HepG2 (cell line): Measurements from ENCODE around the gene CD248. TPM values are rescaled to one million over a fixed set of nuclear protein-coding genes. Genes with fewer than 3 reads are reported as not detected.

Experiments used
- AFF4 ChIP-seq: sonication (generic); formaldehyde crosslinking; IDR thresholded peaks from 2 replicates; pipeline ENCODE4 v1.4.0; 2020; ENCODE audit warnings: missing genetic modification reagents
- DMTF1 ChIP-seq: sonication (generic); formaldehyde crosslinking; IDR thresholded peaks from 2 replicates; pipeline ENCODE4 v1.4.0; 2020; ENCODE audit warnings: mild to moderate bottlenecking, missing genetic modification reagents
- ETV5 ChIP-seq: IDR thresholded peaks from 2 replicates; pipeline ENCODE4 v1.6.1; 2018; ENCODE audit warnings: missing biosample characterization, missing genetic modification reagents, inconsistent platforms, borderline replicate concordance
- FOXM1 ChIP-seq: sonication (generic); formaldehyde crosslinking; IDR thresholded peaks from 2 replicates; pipeline ENCODE4 v1.5.0; 2020; ENCODE audit warnings: missing genetic modification reagents
- GRHL1 ChIP-seq: sonication (generic); formaldehyde crosslinking; conservative IDR thresholded peaks from 2 replicates; pipeline ENCODE4 v1.8.0; 2022; ENCODE audit warnings: missing genetic modification reagents
- HMGXB4 ChIP-seq, 2 experiments: sonication (generic) in 1 of 2; formaldehyde crosslinking in 1 of 2; IDR thresholded peaks; 2 replicates each; pipeline versions ENCODE4 v1.4.0 to v1.6.1; 2018 to 2020; ENCODE audit warnings: missing genetic modification reagents in 2 of 2, borderline replicate concordance in 1 of 2, low read depth in 1 of 2, mild to moderate bottlenecking in 1 of 2, missing biosample characterization in 1 of 2
- KLF12 ChIP-seq: sonication (generic); formaldehyde crosslinking; IDR thresholded peaks from 2 replicates; pipeline ENCODE4 v1.4.0; 2020; ENCODE audit warnings: missing genetic modification reagents, borderline replicate concordance
- MIXL1 ChIP-seq: IDR thresholded peaks from 2 replicates; pipeline ENCODE4 v1.6.1; 2016
- NCOA2 ChIP-seq: sonication (generic); formaldehyde crosslinking; IDR thresholded peaks from 2 replicates; pipeline ENCODE4 v1.8.0; 2022; ENCODE audit warnings: inconsistent platforms
- NFKBIZ ChIP-seq: IDR thresholded peaks from 2 replicates; pipeline ENCODE4 v1.6.1; 2018; ENCODE audit warnings: missing genetic modification reagents, missing compliant biosample characterization
- SMAD9 ChIP-seq: sonication (generic); formaldehyde crosslinking; IDR thresholded peaks from 2 replicates; pipeline ENCODE4 v1.5.1; 2020; ENCODE audit warnings: mild to moderate bottlenecking, missing genetic modification reagents
- TEAD3 ChIP-seq: optimal IDR thresholded peaks from 2 replicates; pipeline ENCODE3; 2016; ENCODE audit warnings: borderline replicate concordance
- ZKSCAN1 ChIP-seq: fragments of 150-350 bp; IDR thresholded peaks from 2 replicates; pipeline ENCODE4 v1.6.1; 2014; ENCODE audit warnings: low read length
- ZNF20 ChIP-seq: sonication (generic); formaldehyde crosslinking; IDR thresholded peaks from 2 replicates; pipeline ENCODE4 v1.4.0; 2020; ENCODE audit warnings: mild to moderate bottlenecking, moderate library complexity, missing genetic modification reagents
- ZNF317 ChIP-seq: sonication (generic); formaldehyde crosslinking; IDR thresholded peaks from 2 replicates; pipeline ENCODE4 v1.5.0; 2020; ENCODE audit warnings: mild to moderate bottlenecking, missing genetic modification reagents
- ZNF546 ChIP-seq: sonication (generic); formaldehyde crosslinking; conservative IDR thresholded peaks from 2 replicates; pipeline ENCODE4 v1.8.1; 2023; ENCODE audit warnings: mild to moderate bottlenecking, missing genetic modification reagents
- ZNF660 ChIP-seq: sonication (generic); formaldehyde crosslinking; IDR thresholded peaks from 2 replicates; pipeline ENCODE4 v1.5.1; 2020; ENCODE audit warnings: mild to moderate bottlenecking, low read depth, missing genetic modification reagents, borderline replicate concordance
- ZNF674 ChIP-seq: sonication (generic); formaldehyde crosslinking; IDR thresholded peaks from 2 replicates; pipeline ENCODE4 v1.5.0; 2020; ENCODE audit warnings: low read depth, mild to moderate bottlenecking, missing genetic modification reagents
- ZNF747 ChIP-seq: sonication (generic); formaldehyde crosslinking; IDR thresholded peaks from 2 replicates; pipeline ENCODE4 v1.8.1; 2023; ENCODE audit warnings: missing genetic modification reagents, mild to moderate bottlenecking, borderline replicate concordance
- ZNF768 ChIP-seq: sonication (generic); formaldehyde crosslinking; IDR thresholded peaks from 2 replicates; pipeline ENCODE4 v1.4.0; 2020; ENCODE audit warnings: missing genetic modification reagents
- polyA plus RNA-seq, 8 experiments: library from polyadenylated mRNA; depleted of rRNA in 3 of 8; stranded (reverse) in 7 of 8; unstranded in 1 of 8; fragments of >200 nt; fragmentation: Illumina TruSeq in 4 of 8; extraction: Trizol in 4 of 8; gene quantifications; 2 replicates each; pipeline versions ENCODE4 v1.2.1 to v1.2.3, GENCODE V29; 2011 to 2016; ENCODE audit warnings: low read depth in 4 of 8, missing spikeins in 1 of 8, mixed read lengths in 1 of 8; ENCODE audit not compliant: insufficient read depth in 1 of 8
- total RNA-seq, 5 experiments: library from RNA; depleted of rRNA; stranded (reverse); fragments of >200 nt; fragmentation: Illumina TruSeq; extraction: Trizol; gene quantifications; 2 replicates each; pipeline ENCODE4 v1.2.3, GENCODE V29; 2016; ENCODE audit warnings: low read depth in 1 of 5

CD248 gene
- total and polyA plus RNA-seq, 2 of the 13 experiments (the other 11 are each of a cell fraction or from before 2014, with no cell fraction given): 0.25 to 0.35 TPM

- TF ChIP-seq HMGXB4 (CRISPR knock-in tag; IDR thresholded peaks at IDR 0.05; ENCODE audit: borderline replicate concordance in 1 of 2, low read depth in 1 of 2): peak; percentile 90 to 95
- TF ChIP-seq TEAD3 (CRISPR knock-in tag): peak; percentile 100
- TF ChIP-seq ZNF674: no peak
- TF ChIP-seq GRHL1 (CRISPR knock-in tag): no peak
- no peak for TF ChIP-seq DMTF1 (CRISPR knock-in tag)
- TF ChIP-seq ZNF660 (CRISPR knock-in tag): no peak
- TF ChIP-seq FOXM1 (CRISPR knock-in tag): no peak
- TF ChIP-seq NFKBIZ (CRISPR knock-in tag): 0 out of 2 replicates have a peak, but pooled peaks have one; percentile 62
- TF ChIP-seq SMAD9 (CRISPR knock-in tag): no peak
- no peak for TF ChIP-seq ZNF747
- 0 out of 2 replicates have a peak, but pooled peaks have one; percentile 49 for TF ChIP-seq AFF4 (CRISPR knock-in tag)
- peak; percentile 80 for TF ChIP-seq MIXL1 (CRISPR knock-in tag)
- no peak for TF ChIP-seq ZNF20 (CRISPR knock-in tag)
- TF ChIP-seq KLF12 (CRISPR knock-in tag): no peak
- 0 out of 2 replicates have a peak, but pooled peaks have one; percentile 73 for TF ChIP-seq ZNF546 (CRISPR knock-in tag)
- TF ChIP-seq ETV5 (CRISPR knock-in tag): peak; percentile 67; the same call in 1 of the 2 replicates
- TF ChIP-seq ZNF317 (CRISPR knock-in tag): peak; percentile 38; the same call in 1 of the 2 replicates
- peak; percentile 57; the same call in 1 of the 2 replicates for TF ChIP-seq ZNF768 (CRISPR knock-in tag)
- TF ChIP-seq NCOA2 (CRISPR knock-in tag): peak; percentile 43; the same call in 1 of the 2 replicates
- no peak for TF ChIP-seq ZKSCAN1
These were observed 11.7 kb upstream of the CD248 start (continued) for GRCh38 chr11:66328302-66329144.
